Prostate gland (tissue), 2 donors: ENCODE data around the gene RBM19.

Experiments used
- POLR2A ChIP-seq: fragments of 450-650 bp; IDR thresholded peaks from one replicate; pipeline ENCODE4 v1.6.1; 2016; ENCODE audit warnings: antibody characterized with exemption, mild to moderate bottlenecking
- TF ChIP-seq, protein P1 (sequence below), 4 experiments: fragments of 200-600 bp in 2 of 4; fragments of 450-650 bp in 2 of 4; sonication (generic) in 2 of 4; IDR thresholded peaks; 1 replicate in 3 of 4; 2 replicates in 1 of 4; pipeline ENCODE4 v1.5.1; 2016 to 2019; ENCODE audit warnings: antibody characterized with exemption in 4 of 4, mild to moderate bottlenecking in 2 of 4, moderate library complexity in 2 of 4

DNA sequence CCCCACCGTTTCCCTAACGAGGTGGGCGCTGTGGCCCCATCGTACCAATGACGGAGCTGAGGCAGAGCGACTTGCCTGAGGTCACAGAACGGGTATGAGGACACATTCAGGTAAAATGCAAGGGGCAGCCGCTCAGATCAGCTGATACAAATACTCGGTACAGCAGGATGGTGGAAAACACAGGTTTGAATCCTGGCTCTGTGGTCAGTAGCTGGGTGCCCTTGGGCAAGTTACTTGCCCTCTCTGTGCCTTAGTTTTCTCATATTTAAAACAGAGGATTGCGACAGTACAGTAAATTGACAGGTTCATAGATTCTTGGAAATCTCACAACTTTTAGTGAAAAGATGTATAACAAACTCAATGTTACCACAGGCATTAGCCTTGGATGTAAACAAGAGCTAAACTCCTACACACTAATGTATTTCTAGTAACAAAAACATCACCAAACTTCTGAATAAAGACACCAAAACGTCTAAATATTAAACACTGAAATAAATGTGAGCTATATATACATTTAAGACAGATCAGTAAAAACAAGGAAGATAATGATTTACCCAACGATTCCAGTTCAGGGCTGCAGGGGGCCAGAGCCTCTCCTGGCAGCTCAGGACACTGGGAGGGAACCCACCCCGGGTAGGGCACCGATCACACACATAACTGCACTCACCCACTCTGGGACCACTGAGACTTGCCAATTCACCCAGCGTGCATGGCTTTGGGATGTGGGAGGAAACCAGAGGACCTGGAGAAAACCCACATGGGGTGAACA is 128.4 kb downstream of the RBM19 start:
- TF ChIP-seq, protein P1, sequence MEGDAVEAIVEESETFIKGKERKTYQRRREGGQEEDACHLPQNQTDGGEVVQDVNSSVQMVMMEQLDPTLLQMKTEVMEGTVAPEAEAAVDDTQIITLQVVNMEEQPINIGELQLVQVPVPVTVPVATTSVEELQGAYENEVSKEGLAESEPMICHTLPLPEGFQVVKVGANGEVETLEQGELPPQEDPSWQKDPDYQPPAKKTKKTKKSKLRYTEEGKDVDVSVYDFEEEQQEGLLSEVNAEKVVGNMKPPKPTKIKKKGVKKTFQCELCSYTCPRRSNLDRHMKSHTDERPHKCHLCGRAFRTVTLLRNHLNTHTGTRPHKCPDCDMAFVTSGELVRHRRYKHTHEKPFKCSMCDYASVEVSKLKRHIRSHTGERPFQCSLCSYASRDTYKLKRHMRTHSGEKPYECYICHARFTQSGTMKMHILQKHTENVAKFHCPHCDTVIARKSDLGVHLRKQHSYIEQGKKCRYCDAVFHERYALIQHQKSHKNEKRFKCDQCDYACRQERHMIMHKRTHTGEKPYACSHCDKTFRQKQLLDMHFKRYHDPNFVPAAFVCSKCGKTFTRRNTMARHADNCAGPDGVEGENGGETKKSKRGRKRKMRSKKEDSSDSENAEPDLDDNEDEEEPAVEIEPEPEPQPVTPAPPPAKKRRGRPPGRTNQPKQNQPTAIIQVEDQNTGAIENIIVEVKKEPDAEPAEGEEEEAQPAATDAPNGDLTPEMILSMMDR (IDR thresholded peaks at IDR 0.05), result no peak
- no peak for TF ChIP-seq POLR2A
